Measurements from ENCODE around the gene MOXD1.
"Not testable (repeated sequence)": the region's sequence is repeated elsewhere in the genome, so short reads cannot be mapped to it uniquely, and the experiment has no call there.

The MOXD1 gene

DNA sequence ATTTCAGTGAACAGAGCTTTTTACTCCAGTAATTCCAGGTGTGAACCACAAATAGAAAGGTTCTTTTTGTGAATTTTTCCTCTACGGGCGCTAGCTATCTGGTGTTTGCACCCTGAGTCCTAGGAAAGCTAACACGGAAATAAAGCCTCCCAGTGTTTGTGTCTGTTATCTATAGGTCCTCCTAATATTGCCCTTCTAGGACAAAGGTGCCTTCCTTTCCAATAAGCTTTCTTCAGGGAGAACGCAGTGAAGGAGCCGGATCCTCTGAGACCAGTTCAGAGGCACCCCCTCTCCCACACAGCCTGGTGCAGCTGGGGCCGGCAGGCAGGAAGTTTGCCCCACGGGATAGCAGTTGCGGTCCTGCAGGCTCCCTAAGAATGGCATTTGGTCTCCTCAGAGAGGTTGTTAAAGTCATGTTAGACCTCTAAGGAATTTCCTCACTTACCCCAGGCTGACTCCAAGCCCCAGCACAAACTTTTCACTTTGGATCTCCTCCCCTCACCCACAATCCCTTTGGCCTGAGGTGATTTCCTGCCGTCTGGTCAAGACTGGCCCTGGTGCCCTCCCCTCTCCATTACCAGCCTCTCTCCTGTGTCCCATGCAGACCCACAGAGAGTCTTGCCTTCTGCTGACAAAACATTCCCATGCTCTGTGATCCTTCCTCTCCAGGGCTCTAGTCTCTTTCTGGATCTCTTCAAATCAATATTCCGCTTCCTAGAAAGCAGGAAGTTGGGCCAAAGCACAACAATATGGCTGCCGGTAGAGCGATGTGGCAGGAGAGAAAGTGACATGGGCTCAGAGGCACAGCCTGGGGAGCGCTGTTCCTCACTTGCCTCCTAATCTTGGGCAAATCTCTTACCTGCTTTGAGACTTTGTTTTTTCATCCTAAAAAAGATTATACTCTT, 126.0 kb downstream of the MOXD1 start:
- no peak for DNase-seq

DNA sequence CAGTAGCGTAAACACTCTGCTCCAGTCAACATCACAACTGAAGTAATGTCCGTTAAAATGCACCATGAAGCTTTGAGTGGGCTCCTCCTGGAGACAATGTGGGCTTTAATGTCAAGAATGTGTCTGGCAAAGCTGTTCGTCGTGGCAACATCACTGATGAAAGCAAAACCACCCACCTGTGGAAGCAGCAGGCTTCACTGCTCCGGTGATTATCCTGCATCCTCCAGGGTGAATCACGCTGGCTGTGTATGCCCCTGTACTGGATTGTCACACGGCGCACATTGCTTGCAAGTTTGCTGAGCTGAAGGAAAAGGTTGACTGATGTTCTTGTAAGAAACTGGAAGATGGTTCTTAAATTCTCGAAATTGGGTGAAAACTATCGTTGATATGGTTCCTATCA, 128.5 kb downstream of the MOXD1 start:
- DNase-seq: no peak

DNA sequence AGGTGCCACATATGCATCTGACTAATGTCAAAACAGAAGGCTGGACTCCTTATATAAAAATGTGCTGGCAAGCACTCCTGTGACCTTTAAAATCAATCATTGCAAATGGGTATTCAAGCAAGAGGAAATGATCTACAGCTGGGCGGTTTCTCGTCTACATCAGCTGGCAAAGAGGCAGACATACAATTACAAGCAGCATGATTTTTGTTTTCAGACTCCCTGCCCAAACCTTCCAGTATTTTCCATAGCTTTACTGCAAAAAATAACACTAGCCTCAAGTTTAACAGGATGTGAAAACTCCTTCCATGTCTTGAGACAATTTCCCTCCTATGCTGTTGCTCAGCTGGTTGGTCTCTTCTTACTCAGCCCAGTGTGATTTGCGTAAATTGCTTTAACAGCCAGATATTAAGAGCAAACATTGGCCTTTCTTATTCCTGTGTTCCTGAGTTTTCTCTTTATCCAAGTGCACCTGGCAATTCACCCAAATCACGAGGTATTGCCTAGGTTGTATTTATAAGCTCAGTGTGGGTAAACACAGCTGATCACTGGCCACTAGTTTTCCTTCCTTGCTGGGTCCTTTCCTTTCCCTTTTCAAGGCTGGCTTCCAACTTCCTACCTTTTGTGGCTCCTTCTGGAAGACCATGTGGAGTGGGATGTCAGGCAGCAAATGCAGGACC, 130.4 kb downstream of the MOXD1 start:
- no peak for DNase-seq

DNA sequence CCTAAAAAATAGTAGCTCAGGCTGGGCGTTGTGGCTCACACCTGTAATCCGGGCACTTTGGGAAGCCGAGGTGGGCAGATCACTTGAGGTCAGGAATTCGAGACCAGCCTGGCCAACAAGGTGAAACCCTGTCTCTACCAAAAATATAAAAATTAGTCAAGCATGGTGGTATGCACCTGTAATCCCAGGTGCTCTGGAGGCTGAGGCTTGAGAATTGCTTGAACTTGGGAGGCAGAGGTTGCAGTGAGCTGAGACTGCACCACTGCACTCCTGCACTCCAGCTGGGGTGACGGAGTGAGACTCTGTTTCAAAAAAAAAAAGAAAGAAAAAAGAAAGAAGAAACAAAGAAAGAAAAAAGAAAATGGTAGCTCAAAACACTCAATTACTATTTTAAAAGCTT, 132.6 kb downstream of the MOXD1 start:
- DNase-seq: not testable (repeated sequence)

DNA sequence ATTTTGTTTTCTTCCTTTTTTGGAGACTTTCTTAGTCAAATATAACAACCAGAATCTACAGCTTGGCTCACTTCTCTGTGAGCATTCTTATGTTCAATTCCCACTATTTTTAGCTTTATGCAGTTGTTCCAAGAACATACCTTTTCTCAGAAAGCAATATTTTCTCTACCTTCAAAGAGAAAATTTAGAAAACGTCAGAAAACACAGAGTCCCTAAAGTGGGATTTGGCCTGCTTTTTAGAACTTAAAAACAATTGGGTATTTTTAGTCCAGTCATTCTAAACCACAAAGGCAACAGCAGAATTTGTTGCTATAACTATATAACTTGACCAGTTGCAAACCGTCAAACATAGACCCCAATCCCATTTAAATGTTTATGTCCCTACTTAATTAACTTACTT, 133.1 kb downstream of the MOXD1 start:
- no peak for DNase-seq

DNA sequence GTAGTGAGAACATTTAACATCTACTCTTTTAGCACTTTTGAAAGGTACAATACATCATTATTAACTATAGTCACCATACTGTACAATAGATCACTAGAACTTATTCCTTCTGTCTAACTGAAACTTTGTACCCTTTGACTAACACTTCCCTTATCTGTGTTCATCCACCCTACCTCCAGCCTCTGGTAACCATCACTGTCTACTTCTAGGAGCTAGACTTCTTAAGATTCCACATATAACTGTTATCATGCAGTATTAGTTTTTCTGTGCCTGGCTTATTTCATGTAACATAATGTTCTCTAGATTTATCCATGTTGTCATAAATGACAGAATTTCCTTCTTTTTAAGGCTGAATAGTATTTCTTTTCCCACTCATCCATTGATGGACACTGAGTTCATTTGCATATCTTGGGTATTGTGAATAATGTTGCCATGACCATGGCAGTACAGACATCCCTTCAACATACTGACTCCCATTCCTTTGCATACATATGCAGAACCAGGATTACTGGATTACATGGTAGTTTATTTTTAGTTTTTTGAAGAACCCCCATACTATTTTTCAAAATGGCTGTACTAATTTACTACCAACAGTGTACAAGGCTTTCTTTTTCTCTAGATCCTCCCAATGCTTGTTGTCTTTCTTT, 135.7 kb downstream of the MOXD1 start:
- no peak for DNase-seq

DNA sequence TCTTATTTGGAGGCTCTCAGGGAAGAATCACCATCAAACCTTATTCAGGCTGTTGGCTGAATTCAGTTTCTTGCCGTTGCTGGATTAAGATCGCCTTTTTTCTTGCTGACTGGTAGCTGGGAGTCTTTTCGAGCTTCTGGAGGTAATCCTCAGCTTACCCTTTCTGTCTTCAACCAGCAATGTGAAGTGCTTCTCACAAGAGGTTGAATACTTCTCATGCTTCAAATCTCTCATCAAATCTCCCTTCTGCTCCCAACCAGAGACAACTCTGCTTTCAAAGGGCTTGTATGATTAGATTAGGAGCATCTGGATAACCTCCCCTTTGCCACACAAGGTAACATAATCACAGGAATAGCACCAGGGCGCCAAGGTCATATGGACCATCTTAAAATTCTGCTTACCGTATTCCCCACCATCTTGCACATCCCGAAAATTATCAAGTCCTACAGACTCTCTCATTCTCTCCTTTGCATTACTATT, 137.2 kb downstream of the MOXD1 start:
- DNase-seq: no peak

DNA sequence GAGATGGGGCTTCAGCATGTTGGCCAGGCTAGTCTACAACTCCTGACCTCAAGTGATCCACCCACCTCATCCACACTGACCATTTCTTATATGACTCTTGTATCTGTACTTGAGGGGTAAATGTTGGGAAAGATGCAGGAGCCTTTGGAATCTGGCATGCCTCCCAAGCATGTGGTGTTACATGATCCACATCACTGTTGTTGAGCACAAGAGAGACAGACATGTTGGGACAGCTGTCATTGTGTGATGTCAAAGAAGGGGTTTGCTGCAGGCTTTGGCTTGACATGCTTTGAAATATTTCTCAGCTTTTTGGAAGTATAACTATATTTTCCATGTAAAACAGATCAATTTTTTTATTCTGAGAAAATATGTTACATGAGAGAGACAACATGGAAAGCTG, 139.9 kb downstream of the MOXD1 start:
- no peak for DNase-seq

DNA sequence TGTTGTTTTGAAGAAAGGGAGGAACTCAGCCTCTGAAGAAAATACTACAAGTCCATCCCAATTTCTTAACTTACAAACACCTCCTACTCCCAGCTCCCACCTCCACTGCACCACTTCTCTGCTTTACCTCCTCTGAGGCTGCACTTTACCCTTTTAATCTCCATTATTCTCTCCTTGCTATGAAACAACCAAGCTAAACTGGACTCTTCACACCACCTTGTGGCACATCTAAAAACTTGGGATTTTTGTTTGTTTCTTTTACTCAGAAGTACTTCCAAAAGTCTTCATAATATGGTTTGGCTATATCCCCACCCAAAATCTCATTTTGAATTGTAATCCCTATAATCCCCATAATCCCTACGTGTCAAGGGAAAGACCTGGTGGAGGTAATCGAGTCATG, 142.2 kb downstream of the MOXD1 start:
- DNase-seq: peak; percentile 46

DNA sequence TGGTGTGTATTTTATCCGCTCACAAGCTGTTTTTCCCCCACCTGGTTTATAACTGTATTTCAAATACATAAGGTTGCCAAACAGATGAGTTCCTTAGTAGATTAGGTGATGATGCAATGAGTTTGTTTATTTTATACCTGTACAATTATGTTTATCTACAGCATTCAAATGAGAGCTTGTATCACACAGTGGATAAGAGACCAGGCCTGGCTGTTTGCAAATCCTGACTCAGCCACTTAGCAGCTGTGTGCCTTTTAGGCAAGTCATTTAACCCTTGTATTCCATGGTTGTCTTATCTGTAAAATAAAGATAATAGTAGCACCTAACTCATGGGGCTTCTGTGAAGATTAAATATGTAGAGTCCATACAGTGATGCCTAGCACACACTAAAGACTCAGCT, 143.7 kb downstream of the MOXD1 start:
- DNase-seq: no peak

DNA sequence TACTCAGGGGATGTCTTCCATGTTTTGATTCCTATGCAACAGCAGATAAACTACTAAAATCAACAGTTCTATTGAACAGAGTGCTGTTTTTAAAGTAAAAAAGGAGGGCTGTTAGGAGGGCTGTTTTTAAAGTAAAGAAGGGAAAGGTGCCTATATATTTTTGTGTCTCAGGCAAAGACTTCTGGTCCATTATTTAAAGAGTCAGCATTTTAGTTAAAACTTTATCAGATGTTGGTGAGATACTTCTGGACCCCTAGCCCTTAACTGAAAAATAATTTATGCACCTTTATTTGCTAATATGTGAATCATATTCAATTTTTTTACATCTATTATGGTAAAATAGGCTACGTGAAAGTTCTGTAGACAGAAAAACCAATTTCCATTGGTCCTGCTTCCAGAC, 144.8 kb downstream of the MOXD1 start:
- no peak for DNase-seq

DNA sequence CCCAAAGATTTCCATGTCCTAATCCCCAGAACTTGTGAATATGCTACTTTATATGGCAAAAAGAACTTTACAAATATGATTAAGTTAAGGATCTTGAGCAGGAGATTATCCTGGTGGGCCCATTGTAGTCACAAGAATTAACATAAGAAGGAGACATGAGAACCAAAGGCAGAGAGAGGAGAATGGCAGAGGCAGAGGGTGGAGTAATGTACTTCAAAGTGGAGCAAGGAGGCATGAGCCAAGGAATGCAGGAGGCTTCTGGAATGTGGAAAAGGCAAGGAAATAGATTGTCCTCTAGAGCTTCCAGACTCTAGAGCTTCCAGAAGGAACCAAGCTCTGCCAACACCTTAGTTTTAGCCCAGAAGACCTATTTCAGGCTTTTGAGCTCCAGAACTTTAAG, 147.4 kb downstream of the MOXD1 start:
- no peak for DNase-seq

DNA sequence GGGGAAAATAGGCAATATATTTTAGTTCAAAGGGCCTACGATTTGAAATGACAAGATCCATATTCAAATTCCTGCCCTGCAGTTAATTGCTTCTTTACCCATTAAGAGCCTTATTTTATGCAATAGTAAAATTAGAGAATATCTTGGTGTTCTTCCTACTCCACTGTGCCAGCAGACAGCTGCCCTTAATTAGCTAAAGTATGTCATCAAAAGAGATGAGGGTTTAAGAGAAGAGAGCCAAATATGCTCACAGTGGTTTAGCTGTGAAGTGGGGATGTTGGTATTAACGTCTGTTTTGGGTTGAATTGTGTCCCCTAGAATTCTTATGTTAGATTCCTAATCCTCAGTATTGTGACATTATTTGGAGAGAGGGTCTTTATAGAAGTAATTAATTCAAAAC, 148.1 kb downstream of the MOXD1 start:
- no peak for DNase-seq

DNA sequence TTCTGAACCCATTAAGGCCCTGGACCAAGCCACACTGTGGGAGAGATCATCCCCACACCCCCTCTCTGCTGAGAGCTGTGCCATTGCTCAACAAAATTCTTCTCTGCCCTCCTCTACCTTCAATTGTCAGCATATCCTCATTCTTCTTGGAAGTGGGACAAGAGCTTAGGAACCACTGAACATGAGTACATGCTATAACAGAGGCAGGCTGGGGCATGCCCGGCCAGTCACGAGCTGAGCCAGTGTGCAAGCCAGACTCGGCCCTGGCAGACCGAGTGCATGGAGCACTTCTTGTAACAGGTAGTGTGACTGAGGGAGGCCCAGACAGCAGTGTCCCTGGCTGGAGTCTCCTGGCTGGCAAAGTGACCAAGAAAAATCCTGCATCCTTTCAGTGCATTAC, 149.2 kb downstream of the MOXD1 start:
- DNase-seq: no peak

DNA sequence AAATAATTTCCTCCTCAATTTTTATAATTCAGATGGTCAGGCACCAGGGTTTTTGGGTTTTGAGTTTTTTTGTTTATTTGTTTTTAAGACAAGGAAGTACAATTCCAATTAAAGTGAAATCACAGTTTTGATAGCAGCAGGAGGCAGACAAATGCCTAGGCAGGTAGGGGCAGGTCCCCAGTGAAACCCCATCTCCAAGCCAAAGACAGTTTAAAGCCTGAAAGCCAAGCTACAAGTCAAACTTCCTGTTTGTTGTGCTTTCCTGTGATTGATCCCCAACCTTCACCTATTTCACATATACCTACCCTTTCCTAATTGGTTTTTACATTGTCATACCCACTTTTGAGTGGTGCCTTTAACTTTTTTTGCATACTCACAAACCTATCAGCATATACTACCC, 149.6 kb downstream of the MOXD1 start:
- DNase-seq: no peak

DNA sequence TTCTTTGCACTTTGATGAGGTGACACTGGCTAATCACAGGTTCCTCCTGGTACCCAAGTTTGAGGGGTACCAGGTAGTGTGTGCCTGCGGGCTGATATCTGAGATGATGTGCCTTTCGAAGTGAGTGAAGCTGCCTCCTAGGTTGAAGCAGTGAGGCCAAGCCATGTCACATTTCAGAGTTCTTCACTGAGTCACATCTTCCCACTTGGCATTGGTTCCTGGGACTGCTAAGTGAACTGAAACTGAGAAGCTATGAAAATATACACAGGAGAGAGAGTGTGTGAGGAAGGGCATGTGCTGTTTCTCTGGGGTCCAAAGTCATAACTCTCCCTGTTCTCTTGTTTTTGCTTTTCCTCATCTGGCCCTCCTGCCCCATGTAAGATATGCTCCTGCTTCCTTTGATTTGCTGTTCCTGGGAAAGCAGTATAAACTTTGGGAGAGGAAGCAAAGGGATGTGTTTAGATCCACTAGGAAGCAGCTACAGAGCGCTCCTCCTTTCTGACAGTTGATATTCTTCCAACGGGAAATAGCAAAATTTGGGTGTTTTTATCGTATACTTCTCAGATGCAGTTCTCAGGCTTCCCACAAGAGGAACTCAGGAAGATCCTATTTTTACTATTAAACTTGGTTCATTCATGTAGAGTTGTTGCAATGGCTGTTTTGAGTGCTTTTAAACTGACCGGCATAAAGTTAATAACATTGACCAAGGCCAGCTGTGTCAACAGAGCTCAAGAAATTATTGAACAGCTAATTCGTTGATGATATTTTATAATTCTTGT, 153.7 kb downstream of the MOXD1 start:
- DNase-seq: no peak

DNA sequence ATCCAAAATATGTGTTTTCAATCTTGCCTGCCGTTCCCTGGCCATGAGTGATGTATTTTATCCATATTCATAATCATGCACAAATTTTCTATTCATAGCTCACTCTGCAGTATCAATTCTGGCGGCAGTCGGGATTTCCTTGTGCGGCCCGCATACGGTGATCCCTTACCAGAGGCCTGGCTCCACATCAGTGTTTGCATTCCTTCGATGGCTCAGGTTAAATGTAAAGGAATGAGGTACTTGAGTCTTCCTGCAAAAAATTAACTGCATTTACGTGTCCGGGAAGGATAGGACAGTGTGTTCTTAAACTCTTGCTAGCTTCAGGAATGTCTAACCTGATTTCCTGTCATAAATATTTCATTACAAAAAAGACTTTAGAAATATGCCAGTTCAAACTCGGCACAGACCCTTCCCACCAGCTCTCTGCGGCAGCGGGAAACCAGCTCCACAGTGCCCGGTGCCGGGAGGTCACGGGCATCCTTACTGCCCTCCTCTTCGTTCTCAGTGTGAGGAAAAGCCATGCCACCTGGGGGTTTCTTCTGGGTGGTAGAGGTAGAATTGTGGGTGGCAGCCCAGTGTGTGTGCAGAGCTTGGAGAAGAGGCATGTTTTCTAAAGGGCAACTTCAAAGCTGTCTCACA, 154.5 kb downstream of the MOXD1 start:
- DNase-seq: no peak

DNA sequence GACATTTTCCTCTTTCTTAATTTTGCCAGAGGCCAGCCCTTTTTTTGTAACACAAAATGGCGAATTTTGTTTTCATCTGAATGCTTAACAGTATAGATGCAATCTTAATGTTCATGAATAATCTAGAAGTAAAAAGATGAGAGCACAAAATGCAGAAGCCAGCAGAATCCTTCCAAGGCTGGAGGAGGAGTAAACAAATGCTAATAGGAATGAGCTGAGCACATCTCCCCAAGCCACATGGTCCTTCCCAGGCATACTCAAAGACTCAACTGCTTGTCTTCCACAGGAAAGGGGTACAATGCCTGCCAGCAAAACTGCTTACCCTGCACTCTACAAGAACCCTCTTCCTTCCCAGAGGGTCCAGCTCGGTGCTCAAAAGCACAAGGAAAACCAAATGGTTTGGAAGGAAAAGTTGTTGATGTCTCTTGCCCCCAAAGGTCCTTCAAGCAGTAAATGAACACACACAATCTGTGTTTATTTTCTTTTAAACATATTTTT, 155.1 kb downstream of the MOXD1 start:
- no peak for DNase-seq
